Calu3 (cell line): ENCODE measurements around the gene SLC12A5. TPM values are rescaled to one million over a fixed set of nuclear protein-coding genes. Genes with fewer than 3 reads are reported as not detected.
"Not testable (repeated sequence)": the region's sequence is repeated elsewhere in the genome, so short reads cannot be mapped to it uniquely, and the experiment has no call there.

Experiments used
- BruUV-seq: library from RNA; stranded (reverse); fragments of 400-500 nt; replicated peaks from 2 replicates; lab custom pipeline; 2021; lab: Mats Ljungman, UMichigan
- CTCF ChIA-PET: fragments of 300-600 bp; sonication (Branson Sonifier 250); formaldehyde crosslinking; loops from one replicate; lab custom pipeline; 2022; ENCODE audit warnings: antibody characterized with exemption; lab: Charles Lee
- DNase-seq: peaks from one replicate; pipeline ENCODE4 v3.0.0; 2022
- H3K27ac Mint-ChIP-seq: one replicate; pipeline ENCODE4 v1.8.0; 2022; ENCODE audit warnings: mixed read lengths; ENCODE audit not compliant: unreplicated experiment
- H3K27me3 Mint-ChIP-seq: one replicate; pipeline ENCODE4 v1.8.0; 2022; ENCODE audit warnings: mixed read lengths; ENCODE audit not compliant: unreplicated experiment
- H3K36me3 Mint-ChIP-seq: one replicate; pipeline ENCODE4 v1.8.0; 2022; ENCODE audit warnings: mild to moderate bottlenecking, moderate library complexity, mixed read lengths; ENCODE audit not compliant: insufficient read depth, unreplicated experiment
- H3K4me1 Mint-ChIP-seq: one replicate; pipeline ENCODE4 v1.8.0; 2022; ENCODE audit warnings: mild to moderate bottlenecking, low read depth, mixed read lengths; ENCODE audit not compliant: unreplicated experiment
- H3K4me3 Mint-ChIP-seq: one replicate; pipeline ENCODE4 v1.8.0; 2022; ENCODE audit warnings: mild to moderate bottlenecking, low read depth, moderate library complexity, mixed read lengths; ENCODE audit not compliant: unreplicated experiment
- H3K9me3 Mint-ChIP-seq: one replicate; pipeline ENCODE4 v1.8.0; 2022; ENCODE audit warnings: low read depth, mixed read lengths; ENCODE audit not compliant: unreplicated experiment
- intact Hi-C: fragments of 100-400 bp; cut with micrococcal nuclease; formaldehyde crosslinking; loops from one replicate; pipeline ENCODE4 v1.10.0; 2022; ENCODE audit not compliant: unreplicated experiment
- total RNA-seq: library from RNA; stranded (reverse); gene quantifications from 2 replicates; pipeline ENCODE4 v1.2.3, GENCODE V29; 2022
- TF ChIP-seq, protein P1 (sequence below): fragments of 200-600 bp; IDR thresholded peaks from one replicate; pipeline ENCODE4 v1.8.0; 2022; ENCODE audit warnings: antibody characterized with exemption; ENCODE audit not compliant: unreplicated experiment

SLC12A5 gene
- total RNA-seq, 1 experiment from 2014 or later, result 2.1 TPM

DNA sequence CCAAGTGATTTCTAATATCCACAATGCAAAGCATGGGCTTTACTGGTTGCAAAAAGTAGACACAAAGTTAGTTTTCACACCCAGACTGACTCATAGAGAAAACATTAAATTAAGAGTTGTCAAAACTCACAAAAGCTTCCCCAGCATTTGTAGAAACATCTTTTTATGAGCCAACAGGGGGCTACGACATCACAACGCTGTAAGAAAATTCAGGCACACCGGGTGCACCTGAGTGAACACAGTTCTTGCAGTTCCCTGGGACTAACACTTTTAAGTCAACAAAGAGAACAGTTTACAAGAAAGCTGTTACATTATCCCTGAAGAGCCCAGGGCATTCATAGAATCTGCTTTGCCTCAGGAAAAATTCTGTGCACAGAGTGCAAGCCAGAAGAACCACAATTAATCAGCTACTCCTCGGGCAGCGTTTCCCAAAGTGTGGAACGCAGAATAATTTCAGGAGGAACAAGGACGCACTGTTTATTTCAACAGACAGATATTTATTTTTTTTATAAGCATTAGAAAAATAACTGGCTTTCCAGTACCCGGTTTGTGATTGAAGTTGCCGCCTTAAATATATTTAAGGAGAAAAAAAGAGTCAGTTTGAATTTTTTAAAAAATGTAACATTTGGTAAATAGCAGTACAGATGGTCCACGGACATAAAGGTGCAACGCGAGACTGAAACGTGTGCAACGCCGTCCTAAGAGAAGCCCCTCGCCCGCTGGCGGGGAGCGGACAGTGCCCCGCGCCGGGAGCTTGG is 59.6 kb downstream of the SLC12A5 start:
- no peaks in the 10 kb centered on the region for H3K9me3 Mint-ChIP-seq
- CTCF ChIA-PET, result interaction anchor here (0.6 to 1.4 kb wide), 8 partner anchors 10 to 276 kb away, joined by 3 to 14 read pairs (median 4); no protein-coding TSS in a partner anchor
- H3K27ac Mint-ChIP-seq, result no peak overlapping the region
- DNase-seq, result peak; percentile 23
- H3K4me1 Mint-ChIP-seq, result peaks cover 39% of the 10 kb centered on the region
- TF ChIP-seq, protein P1, sequence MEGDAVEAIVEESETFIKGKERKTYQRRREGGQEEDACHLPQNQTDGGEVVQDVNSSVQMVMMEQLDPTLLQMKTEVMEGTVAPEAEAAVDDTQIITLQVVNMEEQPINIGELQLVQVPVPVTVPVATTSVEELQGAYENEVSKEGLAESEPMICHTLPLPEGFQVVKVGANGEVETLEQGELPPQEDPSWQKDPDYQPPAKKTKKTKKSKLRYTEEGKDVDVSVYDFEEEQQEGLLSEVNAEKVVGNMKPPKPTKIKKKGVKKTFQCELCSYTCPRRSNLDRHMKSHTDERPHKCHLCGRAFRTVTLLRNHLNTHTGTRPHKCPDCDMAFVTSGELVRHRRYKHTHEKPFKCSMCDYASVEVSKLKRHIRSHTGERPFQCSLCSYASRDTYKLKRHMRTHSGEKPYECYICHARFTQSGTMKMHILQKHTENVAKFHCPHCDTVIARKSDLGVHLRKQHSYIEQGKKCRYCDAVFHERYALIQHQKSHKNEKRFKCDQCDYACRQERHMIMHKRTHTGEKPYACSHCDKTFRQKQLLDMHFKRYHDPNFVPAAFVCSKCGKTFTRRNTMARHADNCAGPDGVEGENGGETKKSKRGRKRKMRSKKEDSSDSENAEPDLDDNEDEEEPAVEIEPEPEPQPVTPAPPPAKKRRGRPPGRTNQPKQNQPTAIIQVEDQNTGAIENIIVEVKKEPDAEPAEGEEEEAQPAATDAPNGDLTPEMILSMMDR, result no peak
- no TSS peak for BruUV-seq
- intact Hi-C loops, result loop anchor here (5.0 kb wide), 2 partner anchors 101 to 116 kb away; partner anchors contain the start of gene ZNF335
- peak overlapping the region; percentile 68 for H3K4me3 Mint-ChIP-seq
- no peaks in the 10 kb centered on the region for H3K27me3 Mint-ChIP-seq
- H3K36me3 Mint-ChIP-seq, result peaks cover 26% of the 10 kb centered on the region

DNA sequence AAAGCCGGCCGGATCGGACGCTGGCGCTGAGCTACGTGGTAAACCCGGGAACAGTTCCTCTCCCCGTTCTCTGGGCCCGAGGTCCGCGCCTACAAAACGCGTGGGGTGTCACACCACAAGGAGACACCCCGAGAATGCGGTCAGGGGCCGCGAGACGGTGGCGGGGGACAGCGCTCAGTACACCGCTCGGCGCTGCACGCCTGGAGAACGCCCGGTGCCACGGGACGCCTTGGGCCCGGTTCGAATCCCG is 60.1 kb downstream of the SLC12A5 start:
- BruUV-seq, result no TSS peak
- TF ChIP-seq, protein P1, result no peak
- Mint-ChIP-seq H3K27me3 (no peaks in the 10 kb centered on the region), H3K27ac (no peak overlapping the region), H3K9me3 (no peaks in the 10 kb centered on the region), H3K4me3 (peak overlapping the region; percentile 68), H3K4me1 (peaks cover 39% of the 10 kb centered on the region), H3K36me3 (peaks cover 26% of the 10 kb centered on the region)
- intact Hi-C loops, result loop anchor here (5.0 kb wide), 2 partner anchors 102 to 117 kb away; partner anchors contain the start of gene ZNF335
- CTCF ChIA-PET, result interaction anchor here (0.8 to 1.4 kb wide), 7 partner anchors 10 to 275 kb away, joined by 3 to 14 read pairs (median 4); no protein-coding TSS in a partner anchor
- DNase-seq, result no peak

DNA sequence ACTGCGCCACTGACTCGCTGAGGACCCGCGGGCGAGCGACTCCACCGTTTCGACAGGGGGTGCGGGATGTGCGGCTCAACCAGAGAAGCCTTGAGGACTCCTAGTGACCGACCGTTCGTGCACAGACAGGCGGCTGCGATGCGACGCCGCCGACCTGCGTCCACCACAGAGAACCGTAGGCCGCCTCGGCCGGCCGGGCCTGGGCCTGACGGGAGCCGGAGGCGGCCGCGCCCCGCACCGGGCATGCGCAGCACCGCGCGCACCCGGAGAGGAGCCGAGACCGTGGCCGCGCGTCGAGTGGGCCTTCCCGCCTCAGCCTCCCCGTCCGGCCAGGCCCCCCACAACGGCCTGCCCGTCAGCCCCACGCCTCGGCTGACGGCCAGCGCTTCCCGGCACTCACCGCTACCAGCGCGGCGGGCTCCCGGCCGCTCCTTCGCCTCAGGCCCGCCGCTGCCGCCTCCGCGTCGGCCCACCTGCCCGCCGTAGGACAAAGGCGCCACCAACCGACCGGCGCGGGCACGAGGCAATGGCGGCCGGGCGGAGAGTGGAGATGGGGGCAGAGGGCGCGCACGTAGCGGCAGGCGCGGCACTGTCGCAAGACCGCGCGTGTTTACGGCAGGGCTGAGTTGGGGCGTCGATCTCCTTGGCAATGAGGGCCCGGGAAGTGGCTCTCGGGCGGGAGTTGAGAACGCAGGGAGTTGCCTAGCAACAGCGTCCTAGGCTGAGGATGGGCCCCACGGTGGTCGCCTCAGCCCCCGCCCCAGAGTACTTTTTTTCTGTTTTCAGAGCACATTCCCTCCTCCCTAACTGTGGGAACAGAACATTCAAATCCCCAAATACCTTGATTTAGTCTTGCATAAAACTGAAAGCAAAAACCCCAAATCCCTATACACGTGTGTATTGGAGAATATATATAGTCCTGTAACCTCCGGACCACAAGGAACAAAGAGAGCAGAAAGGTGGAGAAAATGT is 60.7 kb downstream of the SLC12A5 start, which contains the start of gene NCOA5:
Gene NCOA5 (minus strand): TSS at position 546 of the 972 bp plus-strand sequence. CDS start 10,538 bp downstream, outside the sequence.
- no peaks in the 10 kb centered on the region for H3K27me3 Mint-ChIP-seq
- intact Hi-C loops, result loop anchor here (5.0 kb wide), 2 partner anchors 102 to 117 kb away; partner anchors contain the start of gene ZNF335
- H3K9me3 Mint-ChIP-seq, result no peaks in the 10 kb centered on the region
- CTCF ChIA-PET, result interaction anchor here (0.8 to 1.4 kb wide), 6 partner anchors 11 to 274 kb away, joined by 3 to 14 read pairs (median 4); no protein-coding TSS in a partner anchor
- H3K4me3 Mint-ChIP-seq, result peak within 1 kb of the TSS; percentile 68
- peak; percentile 99 for DNase-seq
- H3K4me1 Mint-ChIP-seq, result peaks cover 35% of the 10 kb centered on the region
- H3K27ac Mint-ChIP-seq, result peak within 1 kb of the TSS; percentile 45
- peaks cover 26% of the 10 kb centered on the region for H3K36me3 Mint-ChIP-seq
- TF ChIP-seq, protein P1, result peak; percentile 12
- TSS peak; percentile 73 for BruUV-seq

DNA sequence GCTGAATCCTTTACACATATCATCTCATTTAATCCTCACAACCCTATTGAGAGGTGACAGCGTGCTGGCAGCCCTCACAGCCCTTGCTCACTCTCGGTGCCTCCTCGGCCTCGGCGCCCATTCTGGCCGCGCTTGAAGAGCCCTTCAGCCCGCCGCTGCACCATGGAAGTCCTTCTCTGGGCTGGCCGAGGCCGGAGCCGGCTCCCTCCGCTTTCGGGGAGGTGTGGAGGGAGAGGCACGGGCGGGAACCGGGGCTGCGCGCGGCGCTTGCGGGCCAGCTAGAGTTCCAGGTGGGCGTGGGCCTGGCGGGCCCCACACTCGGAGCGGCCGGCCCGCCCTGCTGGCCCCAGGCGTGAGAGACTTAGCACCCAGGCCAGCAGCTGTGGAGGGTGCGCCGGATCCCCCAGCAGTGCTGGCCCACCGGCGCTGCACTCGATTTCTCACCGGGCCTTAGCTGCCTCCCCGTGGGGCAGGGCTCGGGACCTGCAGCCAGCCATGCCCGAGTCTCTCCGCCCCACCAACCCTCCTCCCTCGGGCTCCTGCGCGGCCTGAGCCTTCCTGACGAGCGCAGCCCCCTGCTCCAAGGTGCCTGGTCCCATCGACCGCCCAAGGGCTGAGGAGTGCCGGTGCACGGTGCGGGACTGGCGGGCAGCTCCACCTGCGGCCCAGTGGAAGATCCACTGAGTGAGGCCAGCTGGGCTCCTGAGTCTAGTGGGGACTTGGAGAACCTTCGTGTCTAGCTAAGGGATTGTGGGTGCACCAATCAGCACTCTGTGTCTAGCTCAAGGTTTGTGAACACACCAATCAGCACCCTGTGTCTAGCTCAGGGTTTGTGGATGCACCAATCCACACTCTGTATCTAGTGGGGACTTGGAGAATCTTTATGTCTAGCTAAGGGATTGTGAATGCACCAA is 62.9 kb downstream of the SLC12A5 start:
- CTCF ChIA-PET, H3K4me3 Mint-ChIP-seq, H3K27me3 Mint-ChIP-seq, BruUV-seq, H3K27ac Mint-ChIP-seq, intact Hi-C loops, DNase-seq, H3K9me3 Mint-ChIP-seq: not testable (repeated sequence)
- Mint-ChIP-seq H3K4me1 (peaks cover 13% of the 10 kb centered on the region), H3K36me3 (peaks cover 26% of the 10 kb centered on the region)
